Hair follicular keratinocyte (primary cell): Measurements from ENCODE around the gene DDX43. TPM values are rescaled to one million over a fixed set of nuclear protein-coding genes. Genes with fewer than 3 reads are reported as not detected.

Experiments used
- total RNA-seq: library from RNA; depleted of rRNA; stranded (reverse); fragments of >200 nt; gene quantifications from 2 replicates; pipeline ENCODE4 v1.2.3, GENCODE V29; 2015

DDX43 gene
- total RNA-seq, result 0.78 and 1.6 TPM in 2 replicates

DNA sequence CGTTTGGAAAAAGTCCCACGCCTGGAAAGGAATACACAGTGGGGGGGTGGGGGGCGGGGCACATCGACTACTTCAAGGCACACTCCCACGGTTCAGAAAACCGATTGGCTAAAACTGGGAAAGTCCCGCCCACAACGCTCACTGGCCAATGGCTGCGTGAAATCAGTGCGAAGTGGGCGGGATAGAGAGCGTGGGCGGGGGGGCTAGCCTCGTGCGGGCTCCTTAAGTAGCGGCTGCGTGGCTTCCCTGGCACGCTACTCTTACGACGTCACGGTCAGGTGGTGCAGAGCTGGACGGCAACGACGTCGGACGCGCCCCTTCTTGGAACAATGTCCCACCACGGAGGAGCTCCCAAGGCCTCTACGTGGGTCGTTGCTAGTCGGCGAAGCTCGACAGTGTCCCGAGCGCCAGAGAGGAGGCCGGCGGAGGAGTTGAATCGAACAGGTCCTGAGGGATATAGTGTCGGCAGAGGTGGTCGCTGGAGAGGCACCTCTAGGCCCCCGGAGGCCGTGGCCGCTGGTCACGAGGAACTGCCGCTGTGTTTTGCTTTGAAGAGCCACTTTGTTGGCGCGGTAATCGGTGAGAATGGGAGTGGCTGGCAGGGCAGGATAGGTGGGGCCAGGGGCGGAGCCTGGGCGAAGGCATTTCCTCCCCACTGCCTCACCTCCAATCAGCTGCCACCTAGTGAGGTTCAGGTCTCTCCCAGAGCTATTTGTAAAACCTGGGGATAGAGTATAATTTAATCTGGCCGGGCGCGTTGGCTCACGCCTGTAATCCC, at the start of gene DDX43:
Gene DDX43 (plus strand): TSS at position 252 of the 778 bp plus-strand sequence. CDS start 78 bp downstream, at position 330.

DNA sequence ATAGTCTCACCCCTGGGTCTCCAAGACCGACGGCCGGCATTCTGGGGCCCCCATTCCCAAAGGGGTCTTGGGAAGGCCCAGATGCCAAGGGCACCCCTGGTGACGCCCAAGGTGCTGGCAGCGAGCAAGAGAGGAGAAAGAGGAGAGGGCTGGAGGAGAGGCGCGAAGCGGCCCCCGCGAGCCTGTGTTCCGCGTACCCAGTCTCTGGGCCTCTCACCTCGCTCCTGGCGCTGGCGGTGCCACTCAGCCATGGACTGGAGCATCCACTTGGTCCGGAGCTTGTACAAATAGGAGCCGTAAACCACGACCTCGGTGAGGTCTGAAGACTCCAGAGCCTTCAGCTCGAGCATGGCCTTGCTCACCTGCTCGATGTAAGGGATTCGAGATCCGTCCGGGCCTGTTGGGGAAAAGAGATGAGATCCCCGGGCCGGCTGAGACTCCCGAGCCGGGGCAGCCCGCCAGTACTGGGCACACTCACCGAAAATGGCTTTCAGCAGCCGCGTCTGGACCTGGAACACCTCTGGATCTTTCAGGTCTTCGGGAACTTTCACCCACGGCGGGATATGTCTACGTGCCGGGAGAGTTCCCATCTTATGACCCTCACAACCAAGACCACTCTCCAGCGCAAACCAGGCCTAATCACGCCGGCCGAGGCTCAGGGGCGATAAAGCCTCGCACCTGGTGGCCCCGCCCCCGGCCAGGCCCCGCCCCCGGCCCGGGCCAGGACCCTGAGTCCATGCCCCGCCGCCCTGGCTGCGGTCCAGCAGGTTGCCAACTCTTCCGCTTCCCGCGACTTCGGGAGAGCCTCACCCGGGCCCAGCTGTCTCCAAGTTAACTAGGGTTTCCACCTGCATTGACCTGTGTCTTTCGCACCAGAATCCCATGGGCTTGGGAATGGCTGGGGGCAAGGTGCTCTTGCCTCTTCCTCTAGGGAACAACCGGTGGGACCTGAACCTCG, 40.7 kb upstream of the DDX43 start, which contains the start of gene DPPA5:
Gene DPPA5 (minus strand): TSS at position 641 of the 958 bp plus-strand sequence. CDS start 51 bp downstream, at position 590.

GRCh38 chr6:73362358-73362757, 32.3 kb upstream of the DDX43 start, which contains the start of gene KHDC3L:
TSS of gene KHDC3L (plus strand) at chr6:73362658. CDS start at chr6:73362730, 72 bp downstream.

GRCh38 chr6:73369563-73369962, 25.1 kb upstream of the DDX43 start, which contains the start of gene OOEP:
TSS of gene OOEP (minus strand) at chr6:73369897. CDS start at chr6:73369792, 105 bp downstream.

DNA sequence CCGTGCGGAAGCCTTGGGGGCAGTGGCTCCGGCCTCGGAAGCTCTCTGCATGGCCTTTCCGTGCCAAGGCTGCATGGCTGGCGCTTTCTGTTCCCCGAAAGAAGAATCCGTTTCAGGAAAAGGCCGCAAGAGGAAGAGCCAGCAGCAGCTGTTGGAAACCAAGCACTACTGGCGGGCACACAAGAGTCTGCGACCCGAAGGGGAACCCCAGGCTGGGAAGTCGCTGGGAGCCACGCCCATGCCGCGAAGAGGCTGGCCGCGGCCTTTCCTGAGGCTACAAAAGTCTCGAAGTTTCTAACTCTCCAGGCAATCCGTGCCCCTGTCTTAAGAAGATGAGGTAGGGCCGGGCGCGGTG, 57.5 kb downstream of the DDX43 start, which contains the start of gene CGAS:
Gene CGAS (minus strand): TSS at position 191 of the 355 bp plus-strand sequence. CDS start 116 bp downstream, at position 75.

GRCh38 chr6:73461537-73462350, 67.1 kb downstream of the DDX43 start, which contains the start of gene MTO1:
TSS of gene MTO1 (plus strand) at chr6:73461737. CDS start at chr6:73461855, 118 bp downstream.

Other genes with a start within 250 kb of the DDX43 start
- not detected in 2 replicates for gene KHDC1L, start 169.3 kb upstream of the DDX43 start, total RNA-seq
- gene KHDC1, start 131.6 kb upstream of the DDX43 start, total RNA-seq, result 2.0 and 2.2 TPM in 2 replicates
- not detected in 2 replicates for gene DPPA5, start 40.6 kb upstream of the DDX43 start, total RNA-seq
- gene KHDC3L, start 32.2 kb upstream of the DDX43 start, total RNA-seq, result not detected in 2 replicates
- gene OOEP, start 24.9 kb upstream of the DDX43 start, total RNA-seq, result 0.11 TPM in 1 of 2 replicates, not detected in the other
- 2.7 and 6.3 TPM in 2 replicates for gene CGAS, start 57.5 kb downstream of the DDX43 start, total RNA-seq
- 20.3 and 34.1 TPM in 2 replicates for gene MTO1, start 66.9 kb downstream of the DDX43 start, total RNA-seq
- 8,331 and 12,598 TPM in 2 replicates for gene EEF1A1, start 126.2 kb downstream of the DDX43 start, total RNA-seq